OCI-LY1 (cell line): ENCODE data around the gene CCL27.
A peak's percentile ranks its signal among the peaks of the same experiment; 100 is the strongest.

ENCODE experiments used
- H2AFZ ChIP-seq: fragments of 200-600 bp; sonication (generic), shearing (Covaris generic); 2 replicates; pipeline ENCODE4 v1.6.0; 2014; ENCODE audit warnings: antibody characterized with exemption, mild to moderate bottlenecking, low read length
- H3F3A ChIP-seq: fragments of 200-600 bp; sonication (generic), shearing (Covaris generic); 2 replicates; pipeline ENCODE4 v1.6.0; 2014; ENCODE audit warnings: mild to moderate bottlenecking, antibody characterized with exemption, low read length, moderate library complexity; ENCODE audit not compliant: insufficient read depth
- H3K27ac ChIP-seq: fragments of 200-600 bp; sonication (generic); 2 replicates; pipeline ENCODE4 v1.5.1; 2014; ENCODE audit warnings: low read length, mixed run types, mild to moderate bottlenecking, low read depth; ENCODE audit not compliant: poor library complexity, severe bottlenecking
- H3K27me3 ChIP-seq: fragments of 200-600 bp; sonication (generic); 2 replicates; pipeline ENCODE4 v1.6.0; 2014; ENCODE audit warnings: antibody characterized with exemption, mild to moderate bottlenecking, low read length, moderate library complexity; ENCODE audit not compliant: insufficient read depth
- H3K36me3 ChIP-seq: fragments of 200-600 bp; sonication (generic); 2 replicates; pipeline ENCODE4 v1.6.1; 2014; ENCODE audit warnings: mild to moderate bottlenecking, antibody characterized with exemption, low read length, moderate library complexity, mixed read lengths; ENCODE audit not compliant: insufficient read depth
- H3K4me1 ChIP-seq: fragments of 200-600 bp; sonication (generic); 2 replicates; pipeline ENCODE4 v1.5.1; 2014; ENCODE audit warnings: mild to moderate bottlenecking, low read length, moderate library complexity; ENCODE audit not compliant: insufficient read depth, severe bottlenecking
- H3K4me2 ChIP-seq: fragments of 200-600 bp; sonication (generic), shearing (Covaris generic); 2 replicates; pipeline ENCODE4 v1.6.1; 2014; ENCODE audit warnings: low read length
- H3K4me3 ChIP-seq: fragments of 200-600 bp; sonication (generic); 2 replicates; pipeline ENCODE4 v1.5.1; 2014; ENCODE audit warnings: low read length, low read depth, mild to moderate bottlenecking, mixed read lengths; ENCODE audit not compliant: poor library complexity, severe bottlenecking
- H3K79me2 ChIP-seq: fragments of 200-600 bp; shearing (Covaris generic); 2 replicates; pipeline ENCODE4 v1.6.1; 2016; ENCODE audit warnings: mixed run types, low read length, mixed read lengths; ENCODE audit not compliant: insufficient read depth
- H3K9ac ChIP-seq: fragments of 200-600 bp; sonication (generic), shearing (Covaris generic); 2 replicates; pipeline ENCODE4 v1.6.1; 2014; ENCODE audit warnings: mild to moderate bottlenecking, low read length, mixed read lengths
- H3K9me2 ChIP-seq: fragments of 200-600 bp; sonication (generic), shearing (Covaris generic); 2 replicates; pipeline ENCODE4 v1.6.1; 2014; ENCODE audit warnings: low read depth, mild to moderate bottlenecking, low read length, mixed read lengths
- H3K9me3 ChIP-seq: fragments of 200-600 bp; shearing (Covaris generic); 2 replicates; pipeline ENCODE4 v1.6.1; 2014; ENCODE audit warnings: low read length, mixed read lengths
- H4K20me1 ChIP-seq: fragments of 200-600 bp; sonication (generic), shearing (Covaris generic); 2 replicates; pipeline ENCODE4 v1.6.0; 2016; ENCODE audit warnings: mild to moderate bottlenecking, low read length; ENCODE audit not compliant: insufficient read depth
- EZH2 ChIP-seq: fragments of 200-600 bp; sonication (generic), shearing (Covaris generic); IDR thresholded peaks from 2 replicates; pipeline ENCODE4 v1.8.0; 2017; ENCODE audit warnings: borderline replicate concordance, mixed run types, mild to moderate bottlenecking, antibody characterized with exemption, low read length, moderate library complexity, mixed read lengths
- TF ChIP-seq, protein P1 (sequence below): fragments of 200-600 bp; sonication (generic), shearing (Covaris generic); IDR thresholded peaks from 2 replicates; pipeline ENCODE4 v1.5.1; 2017; ENCODE audit warnings: mild to moderate bottlenecking, antibody characterized with exemption, low read length, moderate library complexity, mixed read lengths

CCL27 gene

DNA sequence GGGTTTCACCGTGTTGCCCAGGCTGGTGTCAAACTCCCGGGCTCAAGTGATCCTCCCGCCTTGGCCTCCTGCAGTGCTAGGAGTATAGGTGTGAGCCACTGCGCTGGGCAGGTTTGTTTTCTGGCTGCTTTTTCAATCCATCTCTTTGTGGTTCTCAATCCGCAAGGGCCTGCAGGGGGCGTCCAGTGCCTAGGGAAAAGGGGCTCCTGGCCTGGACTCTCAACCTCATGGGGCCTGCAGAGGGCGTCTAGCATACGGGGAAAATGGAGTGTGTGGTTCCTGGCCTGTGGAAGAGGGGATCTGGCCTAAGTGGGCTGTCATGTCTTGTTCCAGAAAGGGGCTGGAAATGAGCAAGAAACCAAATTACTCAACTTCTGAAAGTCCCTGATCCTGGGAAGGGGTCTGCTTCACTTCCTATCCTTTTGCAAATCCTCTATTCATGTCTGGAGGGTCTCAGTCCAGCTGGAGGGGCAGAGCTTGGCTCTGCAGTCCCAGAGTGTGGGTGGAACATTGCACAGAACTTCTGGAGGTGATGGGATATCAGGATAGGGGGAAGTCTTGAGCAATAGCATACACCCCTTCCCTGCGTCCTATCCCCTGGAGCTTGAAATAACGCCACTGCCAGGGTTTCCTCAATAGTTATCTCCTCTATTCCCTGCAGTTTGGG lies 12.7 kb upstream of the CCL27 start:
- Histone ChIP-seq H3K4me3 (no peak overlapping the region), H2AFZ (no peak overlapping the region), H4K20me1 (no peaks in the 10 kb centered on the region), H3K4me2 (no peak overlapping the region), H3K9me2 (no peaks in the 10 kb centered on the region), H3F3A (no peaks in the 10 kb centered on the region), H3K79me2 (no peaks in the 10 kb centered on the region), H3K27me3 (no peaks in the 10 kb centered on the region), H3K4me1 (no peaks in the 10 kb centered on the region), H3K9ac (no peak overlapping the region), H3K27ac (no peak overlapping the region), H3K9me3 (no peaks in the 10 kb centered on the region), H3K36me3 (no peaks in the 10 kb centered on the region)
- TF ChIP-seq, protein P1, sequence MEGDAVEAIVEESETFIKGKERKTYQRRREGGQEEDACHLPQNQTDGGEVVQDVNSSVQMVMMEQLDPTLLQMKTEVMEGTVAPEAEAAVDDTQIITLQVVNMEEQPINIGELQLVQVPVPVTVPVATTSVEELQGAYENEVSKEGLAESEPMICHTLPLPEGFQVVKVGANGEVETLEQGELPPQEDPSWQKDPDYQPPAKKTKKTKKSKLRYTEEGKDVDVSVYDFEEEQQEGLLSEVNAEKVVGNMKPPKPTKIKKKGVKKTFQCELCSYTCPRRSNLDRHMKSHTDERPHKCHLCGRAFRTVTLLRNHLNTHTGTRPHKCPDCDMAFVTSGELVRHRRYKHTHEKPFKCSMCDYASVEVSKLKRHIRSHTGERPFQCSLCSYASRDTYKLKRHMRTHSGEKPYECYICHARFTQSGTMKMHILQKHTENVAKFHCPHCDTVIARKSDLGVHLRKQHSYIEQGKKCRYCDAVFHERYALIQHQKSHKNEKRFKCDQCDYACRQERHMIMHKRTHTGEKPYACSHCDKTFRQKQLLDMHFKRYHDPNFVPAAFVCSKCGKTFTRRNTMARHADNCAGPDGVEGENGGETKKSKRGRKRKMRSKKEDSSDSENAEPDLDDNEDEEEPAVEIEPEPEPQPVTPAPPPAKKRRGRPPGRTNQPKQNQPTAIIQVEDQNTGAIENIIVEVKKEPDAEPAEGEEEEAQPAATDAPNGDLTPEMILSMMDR = peak; percentile 90
- no peak for TF ChIP-seq EZH2

- Histone ChIP-seq H4K20me1 (no peaks in the 10 kb centered on the region), H3K27ac (no peak overlapping the region), H3K4me1 (no peaks in the 10 kb centered on the region), H3K4me2 (no peak overlapping the region), H3K9me2 (no peaks in the 10 kb centered on the region), H3K36me3 (no peaks in the 10 kb centered on the region), H3K9me3 (no peaks in the 10 kb centered on the region), H3K79me2 (no peaks in the 10 kb centered on the region), H3K4me3 (no peak overlapping the region), H3K27me3 (no peaks in the 10 kb centered on the region), H3F3A (no peaks in the 10 kb centered on the region), H3K9ac (no peak overlapping the region), H2AFZ (no peak overlapping the region)
- TF ChIP-seq, protein P1 = no peak
- no peak for TF ChIP-seq EZH2
Measured at GRCh38 chr9:34674440-34674839, 12.0 kb upstream of the CCL27 start.

DNA sequence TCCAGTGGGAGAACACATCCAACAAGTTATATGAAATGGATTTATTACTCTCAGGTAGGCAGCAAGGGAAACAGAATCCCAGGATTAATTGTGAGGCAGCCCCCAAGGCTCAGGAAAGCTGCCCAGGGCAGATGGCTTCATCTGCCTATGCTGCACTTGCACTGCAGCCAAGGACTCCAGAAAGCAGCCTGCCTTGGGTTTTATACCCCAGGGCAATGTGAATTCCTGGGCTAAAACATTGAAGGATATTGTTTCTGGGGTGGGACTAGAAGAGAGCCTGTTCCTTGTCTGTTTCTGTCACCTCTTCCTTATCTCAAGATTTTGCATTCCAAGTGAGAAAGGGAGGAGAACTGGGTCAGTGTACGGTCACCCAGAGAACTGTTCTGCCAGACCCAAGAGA lies 8.8 kb upstream of the CCL27 start:
- TF ChIP-seq, protein P1 = no peak
- no peak for TF ChIP-seq EZH2
- no peak overlapping the region for H2AFZ ChIP-seq
- H3K79me2 ChIP-seq = no peaks in the 10 kb centered on the region
- H3K27ac ChIP-seq = no peak overlapping the region
- H4K20me1 ChIP-seq = no peaks in the 10 kb centered on the region
- H3K4me2 ChIP-seq = no peak overlapping the region
- H3K9me2 ChIP-seq = no peaks in the 10 kb centered on the region
- peaks cover 2% of the 10 kb centered on the region for H3K4me1 ChIP-seq
- H3K4me3 ChIP-seq = no peak overlapping the region
- no peaks in the 10 kb centered on the region for H3K9me3 ChIP-seq
- no peaks in the 10 kb centered on the region for H3K36me3 ChIP-seq
- H3K9ac ChIP-seq = no peak overlapping the region
- H3F3A ChIP-seq = no peaks in the 10 kb centered on the region
- no peaks in the 10 kb centered on the region for H3K27me3 ChIP-seq
